ENCODE measurements around the gene CYP2W1.
"Not testable (repeated sequence)": the region's sequence is repeated elsewhere in the genome, so short reads cannot be mapped to it uniquely, and the experiment has no call there.

CYP2W1 gene

DNA sequence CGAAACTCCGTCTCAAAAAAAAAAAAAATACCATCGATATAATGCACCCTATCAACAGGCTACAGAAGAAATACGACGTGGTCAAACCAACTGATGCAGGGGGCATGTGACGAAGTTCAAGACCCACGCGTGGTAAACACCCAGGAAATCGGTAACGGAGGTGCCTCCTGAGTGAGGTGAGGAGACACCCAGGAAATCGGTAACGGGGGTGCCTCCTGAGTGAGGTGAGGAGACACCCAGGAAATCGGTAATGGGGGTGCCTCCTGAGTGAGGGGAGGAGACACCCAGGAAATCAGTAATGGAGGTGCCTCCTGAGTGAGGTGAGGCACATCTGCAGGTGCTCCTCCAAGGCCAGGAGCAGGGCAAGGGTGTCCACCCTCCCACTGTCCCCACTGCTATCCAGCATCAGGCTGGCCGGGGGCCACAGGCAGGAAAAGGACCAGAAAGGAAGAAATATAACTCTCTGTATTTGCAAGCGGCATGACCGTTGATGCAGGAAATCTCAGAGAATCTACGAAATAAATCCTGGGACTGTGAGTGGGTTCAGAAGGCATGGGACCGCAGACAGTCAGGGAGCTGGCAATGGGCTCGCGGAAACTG lies 50.7 kb downstream of the CYP2W1 start:
- DNase-seq = no peak
- no peak overlapping the region for H3K27ac Mint-ChIP-seq
- TF ChIP-seq, protein P1, sequence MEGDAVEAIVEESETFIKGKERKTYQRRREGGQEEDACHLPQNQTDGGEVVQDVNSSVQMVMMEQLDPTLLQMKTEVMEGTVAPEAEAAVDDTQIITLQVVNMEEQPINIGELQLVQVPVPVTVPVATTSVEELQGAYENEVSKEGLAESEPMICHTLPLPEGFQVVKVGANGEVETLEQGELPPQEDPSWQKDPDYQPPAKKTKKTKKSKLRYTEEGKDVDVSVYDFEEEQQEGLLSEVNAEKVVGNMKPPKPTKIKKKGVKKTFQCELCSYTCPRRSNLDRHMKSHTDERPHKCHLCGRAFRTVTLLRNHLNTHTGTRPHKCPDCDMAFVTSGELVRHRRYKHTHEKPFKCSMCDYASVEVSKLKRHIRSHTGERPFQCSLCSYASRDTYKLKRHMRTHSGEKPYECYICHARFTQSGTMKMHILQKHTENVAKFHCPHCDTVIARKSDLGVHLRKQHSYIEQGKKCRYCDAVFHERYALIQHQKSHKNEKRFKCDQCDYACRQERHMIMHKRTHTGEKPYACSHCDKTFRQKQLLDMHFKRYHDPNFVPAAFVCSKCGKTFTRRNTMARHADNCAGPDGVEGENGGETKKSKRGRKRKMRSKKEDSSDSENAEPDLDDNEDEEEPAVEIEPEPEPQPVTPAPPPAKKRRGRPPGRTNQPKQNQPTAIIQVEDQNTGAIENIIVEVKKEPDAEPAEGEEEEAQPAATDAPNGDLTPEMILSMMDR (IDR thresholded peaks at IDR 0.05) = no peak
- no peak overlapping the region for H3K4me3 Mint-ChIP-seq
- peaks cover 26% of the 10 kb centered on the region for H3K36me3 Mint-ChIP-seq (ENCODE audit: low read depth)
- peaks cover 20% of the 10 kb centered on the region for H3K9me3 Mint-ChIP-seq
- H3K4me1 Mint-ChIP-seq = peaks cover 31% of the 10 kb centered on the region
- H3K27me3 Mint-ChIP-seq (ENCODE audit: low read depth, poor library complexity) = peaks cover 4% of the 10 kb centered on the region

DNA sequence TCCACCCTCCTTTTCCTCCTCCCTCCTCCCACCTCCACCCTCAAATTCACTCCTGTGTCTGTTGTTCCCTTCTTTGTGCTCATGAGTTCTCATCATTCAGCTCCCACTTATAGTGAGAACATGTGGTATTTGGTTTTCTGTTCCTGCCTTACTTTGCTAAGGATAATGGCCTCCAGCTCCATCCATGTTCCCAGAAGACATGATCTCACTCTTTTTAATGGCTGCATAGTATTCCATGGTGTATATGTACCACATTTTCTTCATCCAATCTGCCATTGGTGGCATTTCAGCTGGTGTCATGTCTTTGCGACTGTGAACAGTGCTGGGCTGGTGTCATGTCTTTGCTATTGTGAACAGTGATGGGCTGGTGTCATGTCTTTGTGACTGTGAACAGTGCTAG lies 51.8 kb downstream of the CYP2W1 start:
- not testable (repeated sequence) for DNase-seq; H3K4me3 Mint-ChIP-seq; H3K27ac Mint-ChIP-seq; H3K27me3 Mint-ChIP-seq (ENCODE audit: low read depth, poor library complexity)
- Mint-ChIP-seq H3K36me3 (ENCODE audit: low read depth) (peaks cover 26% of the 10 kb centered on the region), H3K4me1 (peaks cover 19% of the 10 kb centered on the region), H3K9me3 (peaks cover 20% of the 10 kb centered on the region)

DNA sequence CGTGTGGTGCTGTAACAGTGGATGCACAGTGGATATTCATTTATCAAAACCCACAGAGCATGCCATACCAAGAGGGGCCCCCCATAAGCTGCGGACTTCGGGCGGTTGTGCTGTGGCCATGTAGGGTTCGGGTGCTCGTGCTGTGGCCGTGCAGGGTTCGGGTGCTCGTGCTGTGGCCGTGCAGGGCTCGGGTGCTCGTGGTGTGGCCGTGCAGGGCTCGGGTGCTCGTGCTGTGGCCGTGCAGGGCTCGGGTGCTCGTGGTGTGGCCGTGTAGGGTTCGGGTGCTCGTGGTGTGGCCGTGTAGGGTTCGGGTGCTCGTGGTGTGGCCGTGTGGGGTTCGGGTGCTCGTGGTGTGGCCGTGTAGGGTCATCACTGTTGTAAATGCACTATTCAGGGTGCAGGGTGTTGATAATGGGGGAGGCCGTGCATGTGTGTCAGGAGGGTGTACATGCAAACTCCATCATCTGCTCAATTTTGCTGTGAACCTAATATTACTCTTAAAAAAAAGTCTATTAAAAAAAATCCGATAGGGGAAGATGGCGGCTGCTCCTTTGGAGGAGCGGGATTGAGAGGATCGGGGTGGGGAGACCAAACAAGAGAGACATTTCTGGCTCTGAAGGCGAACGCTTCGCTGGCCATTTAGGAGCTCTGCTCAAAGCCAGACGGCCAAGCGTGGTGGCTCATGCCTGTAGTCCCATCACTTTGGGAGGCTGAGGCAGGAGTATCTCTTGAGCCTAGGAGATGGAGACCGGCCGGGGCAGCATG lies 53.4 kb downstream of the CYP2W1 start:
- not testable (repeated sequence) for DNase-seq; H3K4me3 Mint-ChIP-seq; H3K27ac Mint-ChIP-seq; H3K27me3 Mint-ChIP-seq (ENCODE audit: low read depth, poor library complexity)
- peaks cover 34% of the 10 kb centered on the region for H3K36me3 Mint-ChIP-seq (ENCODE audit: low read depth)
- peaks cover 27% of the 10 kb centered on the region for H3K9me3 Mint-ChIP-seq
- H3K4me1 Mint-ChIP-seq = peaks cover 19% of the 10 kb centered on the region
